22Rv1 (cell line): ENCODE data around the gene DUOX2.

Experiments used
- ZFX ChIP-seq: fragments of 450-650 bp; IDR thresholded peaks from 2 replicates; pipeline ENCODE4 v1.6.1; 2017; ENCODE audit warnings: antibody characterized with exemption, borderline replicate concordance
- TF ChIP-seq, protein P1 (sequence below): fragments of 450-650 bp; IDR thresholded peaks from 2 replicates; pipeline ENCODE4 v1.5.1; 2017; ENCODE audit warnings: mild to moderate bottlenecking

DNA sequence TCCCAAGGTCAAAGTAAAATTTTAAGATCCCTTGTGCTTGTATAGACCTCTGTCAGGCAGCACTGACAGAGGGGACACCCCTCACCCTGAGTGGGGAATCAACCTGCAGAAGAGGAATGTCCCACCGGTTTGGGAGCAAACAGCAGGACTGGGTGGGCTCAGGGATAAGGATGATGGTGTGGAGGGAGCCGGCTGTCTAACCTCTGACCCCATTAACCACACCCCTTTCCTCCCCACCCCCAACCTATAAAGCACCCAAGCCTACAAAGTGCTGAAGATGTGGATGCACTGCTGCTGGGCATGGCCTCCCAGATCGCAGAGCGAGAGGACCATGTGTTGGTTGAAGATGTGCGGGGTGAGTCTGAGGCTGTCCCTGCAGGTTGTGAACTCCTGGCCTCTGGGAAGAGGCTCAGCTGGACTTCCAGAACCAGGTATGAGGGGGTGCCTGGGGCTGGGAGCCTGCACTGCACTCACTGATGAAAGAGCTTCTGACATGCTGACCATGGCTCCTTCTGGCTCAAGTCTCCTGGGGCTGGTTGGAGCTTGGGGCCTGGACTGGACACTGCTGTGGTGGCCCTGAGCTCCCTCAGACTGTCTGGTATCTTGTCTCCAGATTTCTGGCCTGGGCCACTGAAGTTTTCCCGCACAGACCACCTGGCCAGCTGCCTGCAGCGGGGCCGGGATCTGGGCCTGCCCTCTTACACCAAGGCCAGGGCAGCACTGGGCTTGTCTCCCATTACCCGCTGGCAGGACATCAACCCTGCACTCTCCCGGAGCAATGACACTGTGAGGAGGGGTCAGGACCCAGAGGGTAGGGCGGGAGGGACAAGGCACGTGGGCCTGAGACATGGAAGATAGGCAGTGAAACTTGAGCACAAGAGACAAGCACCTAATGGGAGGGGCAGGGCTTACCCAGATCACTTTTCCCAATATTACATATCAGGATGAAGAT is 25.1 kb upstream of the DUOX2 start:
- TF ChIP-seq, protein P1, sequence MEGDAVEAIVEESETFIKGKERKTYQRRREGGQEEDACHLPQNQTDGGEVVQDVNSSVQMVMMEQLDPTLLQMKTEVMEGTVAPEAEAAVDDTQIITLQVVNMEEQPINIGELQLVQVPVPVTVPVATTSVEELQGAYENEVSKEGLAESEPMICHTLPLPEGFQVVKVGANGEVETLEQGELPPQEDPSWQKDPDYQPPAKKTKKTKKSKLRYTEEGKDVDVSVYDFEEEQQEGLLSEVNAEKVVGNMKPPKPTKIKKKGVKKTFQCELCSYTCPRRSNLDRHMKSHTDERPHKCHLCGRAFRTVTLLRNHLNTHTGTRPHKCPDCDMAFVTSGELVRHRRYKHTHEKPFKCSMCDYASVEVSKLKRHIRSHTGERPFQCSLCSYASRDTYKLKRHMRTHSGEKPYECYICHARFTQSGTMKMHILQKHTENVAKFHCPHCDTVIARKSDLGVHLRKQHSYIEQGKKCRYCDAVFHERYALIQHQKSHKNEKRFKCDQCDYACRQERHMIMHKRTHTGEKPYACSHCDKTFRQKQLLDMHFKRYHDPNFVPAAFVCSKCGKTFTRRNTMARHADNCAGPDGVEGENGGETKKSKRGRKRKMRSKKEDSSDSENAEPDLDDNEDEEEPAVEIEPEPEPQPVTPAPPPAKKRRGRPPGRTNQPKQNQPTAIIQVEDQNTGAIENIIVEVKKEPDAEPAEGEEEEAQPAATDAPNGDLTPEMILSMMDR: no peak
- no peak for TF ChIP-seq ZFX
